Nephron progenitor cell (in vitro differentiated cells): ENCODE results near the gene MYO7B.
A peak's percentile ranks its signal among the peaks of the same experiment; 100 is the strongest.

Experiments
- DNase-seq: peaks from one replicate; pipeline ENCODE4 v3.0.0; 2021
- H3K27ac Mint-ChIP-seq: 2 replicates; pipeline ENCODE4 v1.8.0; 2021; ENCODE audit warnings: mild to moderate bottlenecking, moderate library complexity, mixed read lengths
- H3K27me3 Mint-ChIP-seq: 2 replicates; pipeline ENCODE4 v1.8.0; 2021; ENCODE audit warnings: mild to moderate bottlenecking, low read depth, mixed read lengths; ENCODE audit not compliant: poor library complexity
- H3K36me3 Mint-ChIP-seq: 2 replicates; pipeline ENCODE4 v1.8.0; 2021; ENCODE audit warnings: low read depth, mixed read lengths
- H3K4me1 Mint-ChIP-seq: 2 replicates; pipeline ENCODE4 v1.8.0; 2021; ENCODE audit warnings: mixed read lengths
- H3K4me3 Mint-ChIP-seq: 2 replicates; pipeline ENCODE4 v1.8.0; 2021; ENCODE audit warnings: mild to moderate bottlenecking, moderate library complexity, mixed read lengths
- H3K9me3 Mint-ChIP-seq: 2 replicates; pipeline ENCODE4 v1.8.0; 2021; ENCODE audit warnings: mild to moderate bottlenecking, moderate library complexity, mixed read lengths
- CTCF ChIP-seq: fragments of 200-600 bp; sonication (generic); IDR thresholded peaks from 2 replicates; pipeline ENCODE4 v1.5.0; 2021; ENCODE audit warnings: antibody characterized with exemption

The MYO7B gene

GRCh38 chr2:127511090-127511695 is 24.3 kb upstream of the MYO7B start:
- no peaks in the 10 kb centered on the region for H3K27me3 Mint-ChIP-seq
- H3K9me3 Mint-ChIP-seq = no peaks in the 10 kb centered on the region
- no peak for TF ChIP-seq CTCF
- H3K27ac Mint-ChIP-seq = peak overlapping the region; percentile 10
- no peak overlapping the region for H3K4me3 Mint-ChIP-seq
- no peak for DNase-seq
- peaks cover 27% of the 10 kb centered on the region for H3K36me3 Mint-ChIP-seq
- H3K4me1 Mint-ChIP-seq = peaks cover 48% of the 10 kb centered on the region

- DNase-seq = no peak
- Mint-ChIP-seq H3K27me3 (no peaks in the 10 kb centered on the region), H3K27ac (peak overlapping the region; percentile 10), H3K9me3 (no peaks in the 10 kb centered on the region), H3K4me3 (no peak overlapping the region), H3K4me1 (peaks cover 52% of the 10 kb centered on the region), H3K36me3 (peaks cover 34% of the 10 kb centered on the region)
- TF ChIP-seq CTCF = no peak
Measured at GRCh38 chr2:127511917-127512316, 23.6 kb upstream of the MYO7B start.

DNA sequence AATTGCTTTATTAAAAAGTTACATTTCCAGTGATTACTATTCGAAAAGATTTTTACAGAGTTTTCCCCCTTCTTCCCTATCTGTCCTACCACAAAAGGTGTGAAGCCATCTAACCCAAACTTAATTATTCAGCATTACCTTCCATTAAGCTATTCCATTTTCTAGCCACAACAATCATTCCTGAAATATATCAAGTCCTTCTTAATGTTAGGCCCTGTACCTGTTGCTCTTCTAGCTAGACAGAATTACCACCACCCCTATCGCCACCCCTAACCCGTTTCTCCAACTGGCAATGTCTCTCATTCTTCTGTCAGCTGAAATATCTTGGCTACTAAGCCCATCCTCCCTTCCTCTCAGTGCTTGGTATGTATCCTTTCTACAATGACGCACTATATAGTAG is 23.1 kb upstream of the MYO7B start:
- TF ChIP-seq CTCF = no peak
- Mint-ChIP-seq H3K4me1 (peaks cover 52% of the 10 kb centered on the region), H3K9me3 (no peaks in the 10 kb centered on the region), H3K4me3 (no peak overlapping the region), H3K27me3 (no peaks in the 10 kb centered on the region), H3K27ac (peak overlapping the region; percentile 2), H3K36me3 (peaks cover 39% of the 10 kb centered on the region)
- no peak for DNase-seq

DNA sequence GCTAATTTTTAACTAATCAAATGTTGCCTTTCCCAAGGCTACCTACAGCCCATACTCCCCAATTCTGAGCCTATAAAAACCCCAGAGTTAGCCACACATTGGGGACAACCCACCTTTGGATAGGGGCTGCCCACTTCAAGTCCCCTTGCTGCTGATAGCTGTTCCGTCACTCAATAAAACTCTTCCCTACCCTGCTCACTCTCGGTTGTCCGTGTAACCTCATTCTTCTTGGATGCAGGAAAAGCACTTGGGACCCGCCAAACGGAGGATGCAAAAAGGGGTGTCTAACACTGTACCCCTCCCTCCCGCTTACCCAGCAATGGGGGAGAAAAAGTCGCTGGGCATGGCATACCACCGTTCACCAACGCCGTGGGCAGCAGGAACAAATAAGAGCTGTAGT is 21.4 kb upstream of the MYO7B start:
- DNase-seq = no peak
- H3K4me3 Mint-ChIP-seq = no peak overlapping the region

GRCh38 chr2:127514485-127514884 is 21.0 kb upstream of the MYO7B start:
- DNase-seq = no peak

More for the DNA sequence above, 21.4 kb upstream of the MYO7B start:
- Mint-ChIP-seq H3K27ac (no peak overlapping the region), H3K27me3 (no peaks in the 10 kb centered on the region), H3K4me1 (peaks cover 39% of the 10 kb centered on the region), H3K9me3 (no peaks in the 10 kb centered on the region), H3K36me3 (peaks cover 43% of the 10 kb centered on the region)
- no peak for TF ChIP-seq CTCF

More at GRCh38 chr2:127514485-127514884, 21.0 kb upstream of the MYO7B start:
- no peaks in the 10 kb centered on the region for H3K27me3 Mint-ChIP-seq
- H3K4me1 Mint-ChIP-seq = peaks cover 38% of the 10 kb centered on the region
- no peaks in the 10 kb centered on the region for H3K9me3 Mint-ChIP-seq
- peak overlapping the region; percentile 69 for H3K27ac Mint-ChIP-seq
- TF ChIP-seq CTCF = no peak
- H3K4me3 Mint-ChIP-seq = no peak overlapping the region
- peaks cover 44% of the 10 kb centered on the region for H3K36me3 Mint-ChIP-seq
